HK-2 (cell line): ENCODE data around the gene SPNS2.

Source experiments
- DNase-seq: peaks from one replicate; pipeline ENCODE4 v3.0.0-alpha.2; 2018; ENCODE audit not compliant: unreplicated experiment

Gene SPNS2

GRCh38 chr17:4536742-4537411 is 38.2 kb downstream of the SPNS2 start:
- DNase-seq, result no peak

- DNase-seq, result no peak
Measured at GRCh38 chr17:4537451-4538235, 39.0 kb downstream of the SPNS2 start.

- DNase-seq, result no peak
Measured at GRCh38 chr17:4538236-4539002, 39.7 kb downstream of the SPNS2 start.

GRCh38 chr17:4539025-4539424 is 40.3 kb downstream of the SPNS2 start:
- DNase-seq, result no peak

GRCh38 chr17:4539576-4540223 is 41.0 kb downstream of the SPNS2 start:
- DNase-seq, result no peak

GRCh38 chr17:4540224-4540651 is 41.6 kb downstream of the SPNS2 start:
- no peak for DNase-seq

- no peak for DNase-seq
Measured at GRCh38 chr17:4540687-4541327, 42.1 kb downstream of the SPNS2 start.

- DNase-seq, result no peak
Measured at GRCh38 chr17:4541328-4542002, 42.8 kb downstream of the SPNS2 start.

- no peak for DNase-seq
Measured at GRCh38 chr17:4542003-4542725, 43.5 kb downstream of the SPNS2 start.

GRCh38 chr17:4542726-4543191 is 44.1 kb downstream of the SPNS2 start:
- DNase-seq, result no peak

GRCh38 chr17:4543557-4544026 is 44.9 kb downstream of the SPNS2 start:
- DNase-seq, result no peak

GRCh38 chr17:4544135-4544950 is 45.7 kb downstream of the SPNS2 start:
- no peak for DNase-seq

- DNase-seq, result no peak
Measured at GRCh38 chr17:4544951-4545216, 46.2 kb downstream of the SPNS2 start.

GRCh38 chr17:4545217-4545951 is 46.7 kb downstream of the SPNS2 start:
- DNase-seq, result no peak

GRCh38 chr17:4547118-4547906 is 48.6 kb downstream of the SPNS2 start:
- no peak for DNase-seq

- no peak for DNase-seq
Measured at GRCh38 chr17:4548061-4548461, 49.4 kb downstream of the SPNS2 start.

- no peak for DNase-seq
Measured at GRCh38 chr17:4548721-4549531, 50.2 kb downstream of the SPNS2 start.
